SK-N-SH treated with all-trans-retinoic acid at 6 μM for 48 hours (cell line): ENCODE data around the gene HK2.

Source experiments
- ATAC-seq: fragments of 200-7000 bp; cut with Tn5 transposase; 3 replicates; pipeline ENCODE4 v1.9.1; 2020; ENCODE audit warnings: mild to moderate bottlenecking, moderate library complexity
- ARNTL ChIP-seq: fragments of 450-650 bp; formaldehyde crosslinking; IDR thresholded peaks from 2 replicates; pipeline ENCODE4 v1.5.0; 2020; ENCODE audit warnings: low read depth, mild to moderate bottlenecking, moderate library complexity, borderline replicate concordance
- BACH2 ChIP-seq: fragments of 250-450 bp; sonication (Bioruptor Pico); IDR thresholded peaks from 2 replicates; pipeline ENCODE4 v1.9.0; 2021; ENCODE audit warnings: mild to moderate bottlenecking, borderline replicate concordance
- CREB5 ChIP-seq: fragments of 250-450 bp; sonication (Bioruptor Pico); IDR thresholded peaks from 2 replicates; pipeline ENCODE4 v1.5.1; 2020; ENCODE audit warnings: low read depth, mild to moderate bottlenecking, moderate library complexity
- CSDC2 ChIP-seq: fragments of 250-450 bp; sonication (Bioruptor Pico); IDR thresholded peaks from 2 replicates; pipeline ENCODE4 v1.5.0; 2020; ENCODE audit warnings: mild to moderate bottlenecking, moderate library complexity
- ESRRG ChIP-seq: fragments of 250-450 bp; sonication (Bioruptor Pico); IDR thresholded peaks from 2 replicates; pipeline ENCODE4 v1.6.1; 2021; ENCODE audit warnings: mild to moderate bottlenecking
- ISL1 ChIP-seq: fragments of 250-450 bp; sonication (Bioruptor Pico); IDR thresholded peaks from 2 replicates; pipeline ENCODE4 v2.1.2; 2022; ENCODE audit warnings: mild to moderate bottlenecking, moderate library complexity
- OSR1 ChIP-seq: fragments of 250-450 bp; sonication (Bioruptor Pico); IDR thresholded peaks from 2 replicates; pipeline ENCODE4 v1.8.0; 2022; ENCODE audit warnings: moderate library complexity, mild to moderate bottlenecking, inconsistent platforms
- PATZ1 ChIP-seq: fragments of 250-450 bp; sonication (Bioruptor Pico); IDR thresholded peaks from 2 replicates; pipeline ENCODE4 v1.8.0; 2020; ENCODE audit warnings: mild to moderate bottlenecking, moderate library complexity, borderline replicate concordance
- PPARA ChIP-seq: fragments of 250-450 bp; sonication (Bioruptor Pico); IDR thresholded peaks from 2 replicates; pipeline ENCODE4 v1.5.0; 2020; ENCODE audit warnings: mild to moderate bottlenecking, borderline replicate concordance
- SNAI2 ChIP-seq: fragments of 250-450 bp; sonication (Bioruptor Pico); IDR thresholded peaks from 2 replicates; pipeline ENCODE4 v1.5.0; 2020; ENCODE audit warnings: mild to moderate bottlenecking, moderate library complexity
- TCF4 ChIP-seq: fragments of 250-450 bp; sonication (Bioruptor Pico); IDR thresholded peaks from 2 replicates; pipeline ENCODE4 v1.8.0; 2021; ENCODE audit warnings: mild to moderate bottlenecking, moderate library complexity, borderline replicate concordance
- TOX ChIP-seq: fragments of 250-450 bp; sonication (Bioruptor Pico); IDR thresholded peaks from 2 replicates; pipeline ENCODE4 v1.8.0; 2021; ENCODE audit warnings: mild to moderate bottlenecking, moderate library complexity, borderline replicate concordance
- TSHZ2 ChIP-seq: fragments of 250-450 bp; sonication (Bioruptor Pico); IDR thresholded peaks from 2 replicates; pipeline ENCODE4 v1.5.0; 2020; ENCODE audit warnings: mild to moderate bottlenecking, moderate library complexity
- ZC3H10 ChIP-seq: fragments of 250-450 bp; sonication (Bioruptor Pico); IDR thresholded peaks from 2 replicates; pipeline ENCODE4 v1.5.1; 2021; ENCODE audit warnings: mild to moderate bottlenecking, moderate library complexity
- ZFP3 ChIP-seq: fragments of 250-450 bp; sonication (Bioruptor Pico); IDR thresholded peaks from 2 replicates; pipeline ENCODE4 v1.5.0; 2020; ENCODE audit warnings: mild to moderate bottlenecking, moderate library complexity
- ZFP30 ChIP-seq: fragments of 450-650 bp; formaldehyde crosslinking; IDR thresholded peaks from 2 replicates; pipeline ENCODE4 v1.5.0; 2022; ENCODE audit warnings: mild to moderate bottlenecking, moderate library complexity
- ZNF565 ChIP-seq: fragments of 450-650 bp; formaldehyde crosslinking; conservative IDR thresholded peaks from 2 replicates; pipeline ENCODE4 v1.5.0; 2020; ENCODE audit warnings: low read depth, mild to moderate bottlenecking, moderate library complexity
- ZNF8 ChIP-seq: fragments of 450-650 bp; formaldehyde crosslinking; IDR thresholded peaks from 2 replicates; pipeline ENCODE4 v1.5.0; 2020; ENCODE audit warnings: mild to moderate bottlenecking, moderate library complexity

HK2 gene

GRCh38 chr2:74844752-74845151, 10.8 kb downstream of the HK2 start:
- no peak for TF ChIP-seq BACH2 (CRISPR knock-in tag)
- no peak for TF ChIP-seq PPARA (CRISPR knock-in tag)
- no peak for TF ChIP-seq ZFP30 (CRISPR knock-in tag)
- TF ChIP-seq SNAI2 (CRISPR knock-in tag), result no peak

DNA sequence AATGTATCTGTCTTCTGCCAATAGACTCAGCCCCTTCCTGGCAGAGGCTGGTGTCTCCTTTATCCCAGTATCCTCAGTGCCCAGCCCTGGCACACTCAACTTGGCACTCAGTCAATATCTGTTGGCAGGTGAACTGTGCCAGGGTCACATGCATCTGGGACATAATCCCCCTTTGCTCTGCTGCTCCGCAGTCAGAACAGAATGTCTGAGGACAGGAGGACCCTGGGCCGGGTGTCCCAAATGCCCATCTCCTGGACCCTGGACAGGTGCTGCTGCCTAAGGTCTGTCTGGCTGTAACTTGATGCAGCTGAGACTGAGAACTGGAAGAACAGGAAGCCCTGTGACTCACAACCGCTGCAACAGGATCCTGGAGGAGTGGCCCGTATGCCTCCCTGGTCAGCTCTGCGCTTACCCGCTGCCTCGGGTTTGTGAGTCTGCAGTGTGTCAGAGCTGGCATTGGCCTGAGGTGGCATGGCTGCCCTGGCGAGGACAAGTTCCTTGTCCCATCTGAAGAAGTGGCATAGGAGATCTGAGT, 11.4 kb downstream of the HK2 start:
- ATAC-seq, result peak; percentile 97
- 0 out of 2 replicates have a peak, but pooled peaks have one; percentile 39 for TF ChIP-seq ZFP3 (CRISPR knock-in tag)
- TF ChIP-seq ZC3H10 (CRISPR knock-in tag), result no peak

More at GRCh38 chr2:74844752-74845151, 10.8 kb downstream of the HK2 start:
- no peak for ATAC-seq

DNA sequence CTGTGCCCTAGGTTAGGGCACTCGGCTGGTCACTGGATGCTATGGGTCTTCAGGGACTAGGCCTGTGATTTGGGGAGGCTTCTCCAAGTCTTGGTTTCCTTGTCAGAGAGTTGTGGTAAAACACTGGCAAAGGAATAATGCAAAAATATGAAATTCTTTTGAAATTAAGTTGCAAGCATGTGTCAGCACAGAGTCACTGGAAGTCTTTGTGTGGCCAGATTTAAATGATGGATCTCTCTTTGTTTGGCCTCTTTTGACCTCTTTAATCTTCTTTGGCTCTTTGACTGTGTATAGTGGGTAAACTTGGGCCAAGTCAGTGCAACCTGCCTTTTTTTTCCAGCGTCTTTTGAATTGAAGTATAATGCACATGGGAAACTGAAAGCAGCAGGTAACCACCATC, 12.1 kb downstream of the HK2 start:
- peak; percentile 31 for ATAC-seq
- TF ChIP-seq TOX (no peak), ISL1 (CRISPR knock-in tag) (no peak), OSR1 (CRISPR knock-in tag) (no peak), CREB5 (CRISPR knock-in tag) (no peak), ZC3H10 (CRISPR knock-in tag) (no peak)

DNA sequence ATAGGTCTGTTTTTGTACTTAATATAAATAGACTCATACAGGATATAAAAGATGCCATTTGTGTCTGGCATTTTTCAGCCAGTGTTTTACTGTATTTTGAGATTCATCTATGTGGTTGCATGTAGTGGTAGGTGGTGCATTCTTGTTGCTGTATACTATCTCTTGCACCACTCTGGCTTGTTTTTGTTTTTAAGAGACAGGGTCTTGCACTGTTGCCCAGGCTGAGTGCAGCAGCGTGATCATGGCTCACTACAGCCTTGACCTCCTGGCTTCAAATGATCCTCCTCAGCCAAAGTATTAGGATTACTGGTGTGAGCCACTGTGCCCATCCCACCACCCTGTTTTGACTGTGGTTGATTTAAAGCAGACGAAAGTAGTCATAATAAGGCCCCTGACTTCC, 12.6 kb downstream of the HK2 start:
- TF ChIP-seq TOX (no peak), ISL1 (CRISPR knock-in tag) (no peak), CSDC2 (no peak), BACH2 (CRISPR knock-in tag) (no peak), ZC3H10 (CRISPR knock-in tag) (no peak), ARNTL (CRISPR knock-in tag) (no peak), ZFP30 (CRISPR knock-in tag) (no peak), TCF4 (CRISPR knock-in tag) (no peak), ESRRG (CRISPR knock-in tag) (no peak), PPARA (CRISPR knock-in tag) (no peak), OSR1 (CRISPR knock-in tag) (no peak), ZNF8 (no peak), PATZ1 (CRISPR knock-in tag) (no peak)
- peak; percentile 3; the same call in 2 of the 3 replicates for ATAC-seq

DNA sequence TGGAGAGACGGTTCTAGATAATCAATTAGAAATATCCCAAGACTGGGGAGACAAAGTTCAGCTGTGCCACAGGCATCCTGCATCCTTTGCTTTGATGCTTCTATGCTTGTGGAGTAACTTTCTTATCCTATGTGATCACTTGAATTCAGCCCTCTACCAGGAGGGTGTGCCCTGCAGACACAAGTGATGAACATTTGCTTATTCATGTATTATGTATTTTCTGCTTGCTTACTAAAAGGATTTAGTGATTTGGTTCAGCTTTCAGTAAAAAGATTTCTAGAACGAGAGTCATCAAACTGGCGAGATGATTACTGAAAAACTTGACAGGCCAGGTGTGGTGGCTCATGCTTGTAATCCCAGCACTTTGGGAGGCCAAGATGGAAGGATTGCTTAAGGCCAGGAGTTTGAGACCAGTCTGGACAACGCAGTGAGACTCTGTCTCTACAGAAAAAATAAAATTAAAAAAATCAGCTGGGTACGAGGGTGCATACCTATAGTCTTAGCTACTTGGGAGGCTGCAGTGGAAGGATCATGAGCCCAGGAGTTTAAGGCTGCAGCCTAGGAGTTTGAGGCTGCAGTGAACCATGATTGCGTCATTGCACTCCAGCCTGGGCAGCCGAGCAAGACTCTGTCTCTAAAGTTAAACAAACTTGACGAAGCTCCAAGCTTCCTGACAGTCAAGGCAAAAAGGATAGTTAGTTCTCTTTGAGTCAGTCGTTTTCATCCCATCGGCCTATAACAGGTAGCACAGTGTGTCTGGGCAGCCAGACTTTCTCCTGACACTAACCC, 13.3 kb downstream of the HK2 start:
- TF ChIP-seq ZNF565 (CRISPR knock-in tag) (no peak), BACH2 (CRISPR knock-in tag) (no peak), ZFP3 (CRISPR knock-in tag) (0 out of 2 replicates have a peak, but pooled peaks have one; percentile 19), ZFP30 (CRISPR knock-in tag) (no peak)
- TF ChIP-seq, all 23 proteins: peak for 1
- ATAC-seq, result no peak

GRCh38 chr2:74849228-74849892, 15.4 kb downstream of the HK2 start:
- no peak for ATAC-seq
- TF ChIP-seq TSHZ2 (CRISPR knock-in tag), result no peak
- TF ChIP-seq ZFP30 (CRISPR knock-in tag), result no peak
